ENCODE data around the gene HOXB5.

DNA sequence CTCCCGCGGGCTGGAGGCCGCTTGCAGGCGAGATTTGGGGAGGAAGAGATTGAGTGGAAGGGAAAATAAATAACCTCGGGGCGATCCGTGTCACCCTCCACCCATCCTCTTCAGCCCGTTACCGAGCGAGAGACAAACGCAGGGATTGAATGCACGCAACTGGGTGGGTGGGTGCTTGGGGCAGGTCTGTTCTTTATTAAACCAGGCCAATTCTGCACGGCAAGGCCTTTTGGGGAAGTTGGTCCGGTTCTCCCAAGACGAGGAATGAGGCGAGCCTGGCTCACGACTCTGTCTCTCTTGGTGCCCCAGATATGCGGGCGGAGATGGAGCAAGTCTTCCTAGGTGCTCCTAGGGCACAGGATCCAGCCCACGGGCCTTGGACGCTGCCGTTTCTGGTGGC lies 17.6 kb upstream of the HOXB5 start:
- no peak for TF ChIP-seq POLR2A (IDR thresholded peaks at IDR 0.05)
- no peak for TF ChIP-seq CTCF (IDR thresholded peaks at IDR 0.05)
- no peak for TF ChIP-seq POLR2AphosphoS5 (IDR thresholded peaks at IDR 0.05)

Data from gastroesophageal sphincter (tissue), 3 donors.